NOMO-1 treated with dmso at 0.1 percent for 144 hours (cell line): ENCODE data around the gene CIDEA.
"Not testable (repeated sequence)": the region's sequence is repeated elsewhere in the genome, so short reads cannot be mapped to it uniquely, and the experiment has no call there.

Experiments used
- DNase-seq: peaks from one replicate; lab custom pipeline; 2025; ENCODE audit not compliant: unreplicated experiment; lab: John Stamatoyannopoulos, UW

The CIDEA gene

GRCh38 chr18:12254136-12254819 is at the start of gene CIDEA:
Gene CIDEA, plus strand, starts transcription at chr18:12254361. Its CDS starts 23 bp downstream, at chr18:12254384.
- DNase-seq = no peak

- DNase-seq = not testable (repeated sequence)
Observed at GRCh38 chr18:12208296-12209153, 45.6 kb upstream of the CIDEA start.

GRCh38 chr18:12212308-12212707 is 41.9 kb upstream of the CIDEA start:
- not testable (repeated sequence) for DNase-seq

GRCh38 chr18:12214296-12215005 is 39.7 kb upstream of the CIDEA start:
- DNase-seq = not testable (repeated sequence)

- not testable (repeated sequence) for DNase-seq
Observed at GRCh38 chr18:12216471-12216870, 37.7 kb upstream of the CIDEA start.

- not testable (repeated sequence) for DNase-seq
Observed at GRCh38 chr18:12218603-12219002, 35.6 kb upstream of the CIDEA start.

- not testable (repeated sequence) for DNase-seq
Observed at GRCh38 chr18:12222041-12222440, 32.1 kb upstream of the CIDEA start.

GRCh38 chr18:12223326-12223725 is 30.8 kb upstream of the CIDEA start:
- not testable (repeated sequence) for DNase-seq

GRCh38 chr18:12226807-12227206 is 27.4 kb upstream of the CIDEA start:
- not testable (repeated sequence) for DNase-seq

GRCh38 chr18:12227399-12228186 is 26.6 kb upstream of the CIDEA start:
- not testable (repeated sequence) for DNase-seq

- DNase-seq = not testable (repeated sequence)
Observed at GRCh38 chr18:12228308-12228707, 25.9 kb upstream of the CIDEA start.

- not testable (repeated sequence) for DNase-seq
Observed at GRCh38 chr18:12230561-12230960, 23.6 kb upstream of the CIDEA start.

GRCh38 chr18:12231040-12231882 is 22.9 kb upstream of the CIDEA start:
- DNase-seq = no peak

GRCh38 chr18:12231986-12232385 is 22.2 kb upstream of the CIDEA start:
- no peak for DNase-seq

GRCh38 chr18:12233378-12233777 is 20.8 kb upstream of the CIDEA start:
- DNase-seq = no peak

- DNase-seq = no peak
Observed at GRCh38 chr18:12234451-12235190, 19.5 kb upstream of the CIDEA start.

GRCh38 chr18:12236141-12236540 is 18.0 kb upstream of the CIDEA start:
- no peak for DNase-seq

GRCh38 chr18:12236934-12237832 is 17.0 kb upstream of the CIDEA start:
- peak; percentile 13 for DNase-seq
